CD4-positive, CD25-positive, alpha-beta regulatory T cell (primary cell): ENCODE data around the gene ATP10B. TPM values are rescaled to one million over a fixed set of nuclear protein-coding genes. Genes with fewer than 3 reads are reported as not detected.
A peak's percentile ranks its signal among the peaks of the same experiment; 100 is the strongest.

Experiments used
- ATAC-seq, 2 donors: fragments of 150-1000 bp; cut with Tn5 transposase; one replicate each; pipeline ENCODE4 v1.10.0; 2021; ENCODE audit warnings: low read depth in 2 of 2, moderate number of reproducible peaks in 2 of 2, moderate library complexity in 1 of 2
- DNase-seq, 3 donors: peaks; one replicate each; pipeline versions ENCODE4 v3.0.0 to v3.0.0-alpha.2; 2012 to 2022; ENCODE audit warnings: mixed read lengths in 1 of 3
- H3K27ac ChIP-seq: one replicate; pipeline ENCODE4 v1.7.0; 2013; ENCODE audit warnings: mild to moderate bottlenecking, low read length; ENCODE audit not compliant: insufficient read depth, poor library complexity, severe bottlenecking
- H3K27me3 ChIP-seq: one replicate; pipeline ENCODE4 v1.7.0; 2013; ENCODE audit warnings: low read length; ENCODE audit not compliant: control insufficient read depth, insufficient read depth
- H3K36me3 ChIP-seq: one replicate; pipeline ENCODE4 v1.7.0; 2013; ENCODE audit warnings: mild to moderate bottlenecking, low read length, moderate library complexity; ENCODE audit not compliant: control insufficient read depth, insufficient read depth
- H3K4me1 ChIP-seq: 2 replicates; pipeline ENCODE4 v1.7.0; 2013; ENCODE audit warnings: mild to moderate bottlenecking, low read length; ENCODE audit not compliant: insufficient read depth, control insufficient read depth, poor library complexity, severe bottlenecking
- H3K4me3 ChIP-seq: one replicate; pipeline ENCODE4 v1.7.0; 2013; ENCODE audit warnings: low read depth, mild to moderate bottlenecking, low read length, moderate library complexity
- H3K9me3 ChIP-seq, 2 experiments: 1 replicate in 1 of 2; 2 replicates in 1 of 2; pipeline ENCODE4 v1.7.0; 2013; ENCODE audit warnings: low read length in 2 of 2, mild to moderate bottlenecking in 1 of 2, moderate library complexity in 1 of 2; ENCODE audit not compliant: control insufficient read depth in 2 of 2
- H3K27ac Mint-ChIP-seq, 3 donors: one replicate each; pipeline ENCODE4 v1.8.0; 2020 to 2022; ENCODE audit warnings: mild to moderate bottlenecking in 3 of 3, mixed read lengths in 3 of 3, moderate library complexity in 2 of 3
- H3K27me3 Mint-ChIP-seq: one replicate; pipeline ENCODE4 v1.8.0; 2022; ENCODE audit warnings: mild to moderate bottlenecking, mixed read lengths
- H3K36me3 Mint-ChIP-seq: one replicate; pipeline ENCODE4 v1.8.0; 2020; ENCODE audit warnings: mixed read lengths
- H3K4me1 Mint-ChIP-seq, 4 donors: one replicate each; pipeline ENCODE4 v1.8.0; 2020 to 2022; ENCODE audit warnings: mixed read lengths in 4 of 4, mild to moderate bottlenecking in 1 of 4
- H3K4me3 Mint-ChIP-seq, 4 donors: one replicate each; pipeline ENCODE4 v1.8.0; 2020 to 2022; ENCODE audit warnings: mild to moderate bottlenecking in 4 of 4, mixed read lengths in 4 of 4, moderate library complexity in 3 of 4
- H3K9me3 Mint-ChIP-seq, 7 donors: one replicate each; pipeline ENCODE4 v1.8.0; 2020 to 2022; ENCODE audit warnings: mixed read lengths in 7 of 7, mild to moderate bottlenecking in 3 of 7, moderate library complexity in 2 of 7
- polyA plus RNA-seq, 4 donors: library from polyadenylated mRNA; unstranded; fragments of 300-500 nt; fragmentation: Illumina TruSeq; gene quantifications; one replicate each; pipeline ENCODE4 v1.2.3, GENCODE V29; 2021
- total RNA-seq: library from RNA; stranded (reverse); gene quantifications from one replicate; pipeline ENCODE4 v1.2.3, GENCODE V29; 2022

The ATP10B gene
- total and polyA plus RNA-seq, 5 donors from 2014 or later: not detected

- no peak overlapping the region for H3K4me3 Mint-ChIP-seq
- H3K4me1 Mint-ChIP-seq: peaks cover 0 to 4% (median 3%) of the 10 kb centered on the region in 4 donors
Measured at GRCh38 chr5:160520609-160521391, 331.2 kb downstream of the ATP10B start.

GRCh38 chr5:160516696-160517530 lies 335.1 kb downstream of the ATP10B start:
- peaks cover 2% of the 10 kb centered on the region for H3K36me3 ChIP-seq
- Mint-ChIP-seq H3K4me1 (no peaks in the 10 kb centered on the region), H3K27me3 (no peaks in the 10 kb centered on the region), H3K9me3 (no peaks in the 10 kb centered on the region), H3K36me3 (peaks cover 34% of the 10 kb centered on the region), H3K4me3 (no peak overlapping the region), H3K27ac (no peak overlapping the region)
- H3K27ac ChIP-seq: no peak overlapping the region
- H3K9me3 ChIP-seq: no peaks in the 10 kb centered on the region
- DNase-seq (no peak), ATAC-seq (no peak)
- no peaks in the 10 kb centered on the region for H3K4me1 ChIP-seq
- H3K4me3 ChIP-seq: no peak overlapping the region
- H3K27me3 ChIP-seq: no peaks in the 10 kb centered on the region

More at GRCh38 chr5:160520609-160521391, 331.2 kb downstream of the ATP10B start:
- ATAC-seq (no peak), DNase-seq (no peak)
- H3K27me3 Mint-ChIP-seq: no peaks in the 10 kb centered on the region
- Histone ChIP-seq H3K9me3 (no peaks in the 10 kb centered on the region), H3K27ac (no peak overlapping the region), H3K4me3 (no peak overlapping the region), H3K4me1 (no peaks in the 10 kb centered on the region), H3K36me3 (peaks cover 2% of the 10 kb centered on the region), H3K27me3 (no peaks in the 10 kb centered on the region)
- H3K9me3 Mint-ChIP-seq: no peaks in the 10 kb centered on the region
- H3K27ac Mint-ChIP-seq: no peak overlapping the region
- H3K36me3 Mint-ChIP-seq: peaks cover 26% of the 10 kb centered on the region

GRCh38 chr5:160514866-160515265 lies 337.1 kb downstream of the ATP10B start:
- no peaks in the 10 kb centered on the region for H3K4me1 ChIP-seq
- Mint-ChIP-seq H3K36me3 (peaks cover 25% of the 10 kb centered on the region), H3K27ac (peak overlapping the region in 2 of 3 donors; percentile 56 to 64)

GRCh38 chr5:160514191-160514590 lies 337.8 kb downstream of the ATP10B start:
- Histone ChIP-seq H3K27me3 (no peaks in the 10 kb centered on the region), H3K4me3 (no peak overlapping the region), H3K4me1 (peaks cover under 1% of the 10 kb centered on the region), H3K9me3 (no peaks in the 10 kb centered on the region), H3K27ac (no peak overlapping the region), H3K36me3 (peaks cover 2% of the 10 kb centered on the region)
- Mint-ChIP-seq H3K4me3 (no peak overlapping the region), H3K27ac (peak overlapping the region in 1 of 3 donors; percentile 11), H3K36me3 (peaks cover 18% of the 10 kb centered on the region), H3K27me3 (no peaks in the 10 kb centered on the region), H3K4me1 (peaks cover 0 to 3% (median 2%) of the 10 kb centered on the region in 4 donors), H3K9me3 (no peaks in the 10 kb centered on the region)
- no peak for DNase-seq
- ATAC-seq: no peak

More at GRCh38 chr5:160514866-160515265, 337.1 kb downstream of the ATP10B start:
- no peak for DNase-seq
- H3K9me3 Mint-ChIP-seq: no peaks in the 10 kb centered on the region
- peaks cover 0 to 1% (median 0%) of the 10 kb centered on the region in 4 donors for H3K4me1 Mint-ChIP-seq
- ATAC-seq: no peak
- H3K27me3 Mint-ChIP-seq: no peaks in the 10 kb centered on the region
- no peak overlapping the region for H3K4me3 Mint-ChIP-seq
- Histone ChIP-seq H3K27me3 (no peaks in the 10 kb centered on the region), H3K27ac (no peak overlapping the region), H3K4me3 (no peak overlapping the region), H3K9me3 (no peaks in the 10 kb centered on the region), H3K36me3 (peaks cover 2% of the 10 kb centered on the region)

GRCh38 chr5:160513485-160513884 lies 338.5 kb downstream of the ATP10B start:
- Histone ChIP-seq H3K27ac (no peak overlapping the region), H3K27me3 (no peaks in the 10 kb centered on the region), H3K9me3 (no peaks in the 10 kb centered on the region), H3K36me3 (peaks cover 2% of the 10 kb centered on the region), H3K4me3 (no peak overlapping the region), H3K4me1 (peaks cover 7% of the 10 kb centered on the region)
- DNase-seq (no peak), ATAC-seq (no peak)
- H3K4me1 Mint-ChIP-seq: peaks cover 6 to 10% (median 8%) of the 10 kb centered on the region in 4 donors
- H3K4me3 Mint-ChIP-seq: no peak overlapping the region
- H3K36me3 Mint-ChIP-seq: peaks cover 16% of the 10 kb centered on the region
- no peaks in the 10 kb centered on the region for H3K9me3 Mint-ChIP-seq
- peak overlapping the region in 1 of 3 donors; percentile 11 for H3K27ac Mint-ChIP-seq
- no peaks in the 10 kb centered on the region for H3K27me3 Mint-ChIP-seq
